ENCODE results near the gene RRAD.

DNA sequence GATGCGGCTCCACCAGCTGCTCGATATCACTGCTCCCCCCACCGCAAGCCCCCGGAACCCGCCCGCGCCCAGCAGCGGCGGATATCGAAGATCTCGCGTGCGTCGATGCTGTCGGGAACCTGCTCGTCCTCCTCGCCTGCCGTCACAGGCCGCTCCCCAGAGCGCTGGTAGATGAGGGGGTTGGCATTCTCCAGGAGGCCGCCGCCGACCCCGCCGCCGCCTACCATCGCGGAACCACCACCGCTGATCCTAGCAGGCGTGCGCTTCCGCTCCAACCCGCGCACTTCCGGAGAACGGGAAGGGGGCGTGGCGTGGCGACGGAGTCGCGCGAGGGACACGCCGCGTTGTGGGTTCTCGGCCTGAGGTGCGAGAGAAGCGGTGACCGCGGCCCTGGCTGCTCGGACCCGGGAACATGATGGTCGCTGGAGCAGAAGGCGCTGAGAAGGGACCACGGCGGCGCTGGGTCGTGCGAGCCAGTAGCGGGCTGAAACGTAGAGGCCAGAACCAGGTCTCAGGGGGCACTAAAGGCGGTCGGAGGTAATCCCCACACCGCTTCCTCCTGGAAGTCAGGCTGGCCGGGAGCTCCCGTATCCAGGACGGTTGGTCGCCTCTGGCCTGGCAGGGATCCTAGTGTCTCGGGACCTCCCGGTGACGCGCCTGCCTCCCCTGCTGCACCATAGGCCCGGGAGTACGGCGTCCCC, 9.0 kb upstream of the RRAD start, which contains the start of gene CIAO2B:
- TF ChIP-seq FOXK2 (IDR thresholded peaks at IDR 0.05) (no peak), SP1 (IDR thresholded peaks at IDR 0.05) (no peak), FOXM1 (IDR thresholded peaks at IDR 0.05; ENCODE audit: borderline replicate concordance) (no peak), L3MBTL2 (conservative IDR thresholded peaks at IDR 0.05) (peak; percentile 75), TARDBP (IDR thresholded peaks at IDR 0.05) (no peak; the same call in 1 of the 2 replicates), HDGF (IDR thresholded peaks at IDR 0.05; ENCODE audit: borderline replicate concordance) (no peak), BHLHE40 (IDR thresholded peaks at IDR 0.05; ENCODE audit: borderline replicate concordance) (no peak), LEF1 (IDR thresholded peaks at IDR 0.05; ENCODE audit: borderline replicate concordance) (no peak), NFRKB (IDR thresholded peaks at IDR 0.05) (no peak), ARNT (IDR thresholded peaks at IDR 0.05) (no peak), CTBP1 (IDR thresholded peaks at IDR 0.05; ENCODE audit: borderline replicate concordance) (no peak), FOXA1 (IDR thresholded peaks at IDR 0.05) (no peak)
- TF ChIP-seq, protein P1, sequence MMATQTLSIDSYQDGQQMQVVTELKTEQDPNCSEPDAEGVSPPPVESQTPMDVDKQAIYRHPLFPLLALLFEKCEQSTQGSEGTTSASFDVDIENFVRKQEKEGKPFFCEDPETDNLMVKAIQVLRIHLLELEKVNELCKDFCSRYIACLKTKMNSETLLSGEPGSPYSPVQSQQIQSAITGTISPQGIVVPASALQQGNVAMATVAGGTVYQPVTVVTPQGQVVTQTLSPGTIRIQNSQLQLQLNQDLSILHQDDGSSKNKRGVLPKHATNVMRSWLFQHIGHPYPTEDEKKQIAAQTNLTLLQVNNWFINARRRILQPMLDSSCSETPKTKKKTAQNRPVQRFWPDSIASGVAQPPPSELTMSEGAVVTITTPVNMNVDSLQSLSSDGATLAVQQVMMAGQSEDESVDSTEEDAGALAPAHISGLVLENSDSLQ (IDR thresholded peaks at IDR 0.05), result no peak

Measured in HEK293T (cell line).